ENCODE data around the gene MSI1. TPM values are rescaled to one million over a fixed set of nuclear protein-coding genes. Genes with fewer than 3 reads are reported as not detected.

MSI1 gene
- total RNA-seq, 1 experiment from 2014 or later: 26.0 TPM

GRCh38 chr12:120353136-120353535 lies 15.8 kb downstream of the MSI1 start:
- CTCF ChIA-PET: interaction anchor here (1.2 kb wide), 1 partner anchor 12 kb away, joined by 3 read pairs; no protein-coding TSS in a partner anchor
- Histone ChIP-seq H3K9ac (ENCODE audit: low read length) (no peak overlapping the region), H3K9me2 (ENCODE audit: insufficient read depth) (no peaks in the 10 kb centered on the region), H3K27me3 (ENCODE audit: insufficient read depth, low read length) (no peaks in the 10 kb centered on the region), H3K79me2 (ENCODE audit: insufficient read depth, low read length) (no peaks in the 10 kb centered on the region), H3K4me3 (replicated peaks in 1 of 2; ENCODE audit: low read depth in 1 of 2, low read length in 2 of 2) (no peak overlapping the region), H3K27ac (ENCODE audit: low read depth, low read length) (no peak overlapping the region), H3K4me2 (ENCODE audit: low read length) (no peak overlapping the region), H3K4me1 (ENCODE audit: control insufficient read depth in 1 of 2, insufficient read depth in 2 of 2, low read length in 2 of 2) (peaks cover 0 to 14% of the 10 kb centered on the region in 2 experiments; a peak in 2 of 4 replicates), H3K36me3 (ENCODE audit: control insufficient read depth in 1 of 2, insufficient read depth in 2 of 2, low read length in 2 of 2) (peaks cover 9 to 22% of the 10 kb centered on the region in 2 experiments), H2AFZ (ENCODE audit: low read depth, low read length, poor library complexity, severe bottlenecking) (no peak overlapping the region), H3K9me3 (ENCODE audit: control insufficient read depth in 1 of 2, insufficient read depth in 1 of 2, low read depth in 1 of 2, low read length in 2 of 2) (no peaks in the 10 kb centered on the region), H4K20me1 (ENCODE audit: insufficient read depth) (no peaks in the 10 kb centered on the region)
- POLR2A ChIA-PET: no interaction called here
- no peak for TF ChIP-seq CBX3 (IDR thresholded peaks at IDR 0.05; ENCODE audit: low read depth)
- no peak for TF ChIP-seq ZBTB33 (IDR thresholded peaks at IDR 0.05; ENCODE audit: extremely low read depth, insufficient replicate concordance, low read length)
- TF ChIP-seq JUND (IDR thresholded peaks at IDR 0.05): no peak
- TF ChIP-seq, protein P1, sequence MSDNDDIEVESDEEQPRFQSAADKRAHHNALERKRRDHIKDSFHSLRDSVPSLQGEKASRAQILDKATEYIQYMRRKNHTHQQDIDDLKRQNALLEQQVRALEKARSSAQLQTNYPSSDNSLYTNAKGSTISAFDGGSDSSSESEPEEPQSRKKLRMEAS (IDR thresholded peaks at IDR 0.05): no peak
- no peak for TF ChIP-seq SRF (IDR thresholded peaks at IDR 0.05; ENCODE audit: low read depth)
- TF ChIP-seq, protein P2, sequence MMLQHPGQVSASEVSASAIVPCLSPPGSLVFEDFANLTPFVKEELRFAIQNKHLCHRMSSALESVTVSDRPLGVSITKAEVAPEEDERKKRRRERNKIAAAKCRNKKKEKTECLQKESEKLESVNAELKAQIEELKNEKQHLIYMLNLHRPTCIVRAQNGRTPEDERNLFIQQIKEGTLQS (IDR thresholded peaks at IDR 0.05): no peak
- no peak for TF ChIP-seq EZH2phosphoT487 (IDR thresholded peaks at IDR 0.05; ENCODE audit: borderline replicate concordance)
- no peak for TF ChIP-seq FOSL1 (IDR thresholded peaks at IDR 0.05; ENCODE audit: low read depth)
- TF ChIP-seq RAD21 (IDR thresholded peaks at IDR 0.05; ENCODE audit: low read depth): no peak
- no peak for TF ChIP-seq POLR2AphosphoS5 (IDR thresholded peaks at IDR 0.05; ENCODE audit: low read depth, low read length)
- no peak for TF ChIP-seq CTCF (IDR thresholded peaks at IDR 0.05 in 2 of 3, conservative IDR thresholded peaks at IDR 0.05 in 1 of 3; ENCODE audit: borderline replicate concordance in 1 of 3, insufficient read depth in 1 of 3, low read depth in 2 of 3, low read length in 2 of 3)
- TF ChIP-seq TCF7L2 (IDR thresholded peaks at IDR 0.05; ENCODE audit: borderline replicate concordance, extremely low read depth, insufficient read depth, insufficient read length): no peak
- no peak for TF ChIP-seq CEBPB (IDR thresholded peaks at IDR 0.05; ENCODE audit: low read depth)
- TF ChIP-seq, protein P3, sequence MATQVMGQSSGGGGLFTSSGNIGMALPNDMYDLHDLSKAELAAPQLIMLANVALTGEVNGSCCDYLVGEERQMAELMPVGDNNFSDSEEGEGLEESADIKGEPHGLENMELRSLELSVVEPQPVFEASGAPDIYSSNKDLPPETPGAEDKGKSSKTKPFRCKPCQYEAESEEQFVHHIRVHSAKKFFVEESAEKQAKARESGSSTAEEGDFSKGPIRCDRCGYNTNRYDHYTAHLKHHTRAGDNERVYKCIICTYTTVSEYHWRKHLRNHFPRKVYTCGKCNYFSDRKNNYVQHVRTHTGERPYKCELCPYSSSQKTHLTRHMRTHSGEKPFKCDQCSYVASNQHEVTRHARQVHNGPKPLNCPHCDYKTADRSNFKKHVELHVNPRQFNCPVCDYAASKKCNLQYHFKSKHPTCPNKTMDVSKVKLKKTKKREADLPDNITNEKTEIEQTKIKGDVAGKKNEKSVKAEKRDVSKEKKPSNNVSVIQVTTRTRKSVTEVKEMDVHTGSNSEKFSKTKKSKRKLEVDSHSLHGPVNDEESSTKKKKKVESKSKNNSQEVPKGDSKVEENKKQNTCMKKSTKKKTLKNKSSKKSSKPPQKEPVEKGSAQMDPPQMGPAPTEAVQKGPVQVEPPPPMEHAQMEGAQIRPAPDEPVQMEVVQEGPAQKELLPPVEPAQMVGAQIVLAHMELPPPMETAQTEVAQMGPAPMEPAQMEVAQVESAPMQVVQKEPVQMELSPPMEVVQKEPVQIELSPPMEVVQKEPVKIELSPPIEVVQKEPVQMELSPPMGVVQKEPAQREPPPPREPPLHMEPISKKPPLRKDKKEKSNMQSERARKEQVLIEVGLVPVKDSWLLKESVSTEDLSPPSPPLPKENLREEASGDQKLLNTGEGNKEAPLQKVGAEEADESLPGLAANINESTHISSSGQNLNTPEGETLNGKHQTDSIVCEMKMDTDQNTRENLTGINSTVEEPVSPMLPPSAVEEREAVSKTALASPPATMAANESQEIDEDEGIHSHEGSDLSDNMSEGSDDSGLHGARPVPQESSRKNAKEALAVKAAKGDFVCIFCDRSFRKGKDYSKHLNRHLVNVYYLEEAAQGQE (IDR thresholded peaks at IDR 0.05; ENCODE audit: low read depth): no peak
- no peak for TF ChIP-seq YY1 (IDR thresholded peaks at IDR 0.05; ENCODE audit: extremely low read depth, insufficient replicate concordance, low read depth, low read length)
- TF ChIP-seq ZFX (IDR thresholded peaks at IDR 0.05): no peak
- TF ChIP-seq SP1 (IDR thresholded peaks at IDR 0.05; ENCODE audit: low read depth): no peak
- no peak for TF ChIP-seq ELF1 (IDR thresholded peaks at IDR 0.05; ENCODE audit: borderline replicate concordance, low read depth)
- ATAC-seq (no peak), DNase-seq (ENCODE audit: low read depth, low spot score) (no peak)
- intact Hi-C loops (cut with micrococcal nuclease): no loop called here
- no TSS peak for BruUV-seq (replicated peaks)
- RAD21 ChIA-PET (ENCODE audit: low non-redundant PET in 1 of 2, low total read pairs in 2 of 2, uncharacterized antibody in 2 of 2, unreplicated experiment in 2 of 2): no interaction called here
